ENCODE results near the gene TEX14. TPM values are rescaled to one million over a fixed set of nuclear protein-coding genes. Genes with fewer than 3 reads are reported as not detected.

TEX14 gene
- total and polyA plus RNA-seq, 10 of the 15 experiments (the other 5 are each of a cell fraction or from before 2014, with no cell fraction given) = 0.15 to 1.3 (median 0.66) TPM

DNA sequence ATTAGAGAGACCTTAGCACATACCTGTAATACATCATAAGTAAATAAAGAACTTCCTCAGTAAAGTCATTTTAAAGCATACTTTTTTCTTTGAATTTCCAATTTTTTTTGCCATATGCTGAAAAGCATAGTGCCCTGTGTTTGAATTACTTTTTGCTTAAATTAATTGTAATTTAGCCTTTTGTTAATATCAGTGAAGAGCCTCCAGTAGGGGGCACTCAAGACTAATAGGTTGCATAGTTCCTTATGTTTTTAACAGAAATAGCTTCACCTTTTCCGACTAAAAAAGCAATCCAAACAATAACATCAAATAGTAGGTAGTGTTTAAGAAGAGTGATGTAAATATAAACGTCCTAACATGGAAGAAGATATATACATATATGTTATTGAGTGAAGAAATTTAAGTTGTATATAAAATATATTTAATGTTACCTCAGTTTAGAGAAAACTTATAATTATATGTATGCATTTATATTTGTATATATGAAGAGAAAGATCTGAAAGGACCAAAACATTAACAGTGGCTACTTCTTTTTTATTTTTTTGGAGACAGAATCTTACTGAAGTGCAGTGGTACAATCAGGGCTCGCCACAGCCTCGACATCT, 19.2 kb upstream of the TEX14 start (continued):
- TF ChIP-seq SIX5 (IDR thresholded peaks at IDR 0.05; ENCODE audit: low read depth, low read length, severe bottlenecking) = no peak
- peak; percentile 92 for TF ChIP-seq RAD21 (IDR thresholded peaks at IDR 0.05; ENCODE audit: insufficient read depth, low read depth, low read length)

DNA sequence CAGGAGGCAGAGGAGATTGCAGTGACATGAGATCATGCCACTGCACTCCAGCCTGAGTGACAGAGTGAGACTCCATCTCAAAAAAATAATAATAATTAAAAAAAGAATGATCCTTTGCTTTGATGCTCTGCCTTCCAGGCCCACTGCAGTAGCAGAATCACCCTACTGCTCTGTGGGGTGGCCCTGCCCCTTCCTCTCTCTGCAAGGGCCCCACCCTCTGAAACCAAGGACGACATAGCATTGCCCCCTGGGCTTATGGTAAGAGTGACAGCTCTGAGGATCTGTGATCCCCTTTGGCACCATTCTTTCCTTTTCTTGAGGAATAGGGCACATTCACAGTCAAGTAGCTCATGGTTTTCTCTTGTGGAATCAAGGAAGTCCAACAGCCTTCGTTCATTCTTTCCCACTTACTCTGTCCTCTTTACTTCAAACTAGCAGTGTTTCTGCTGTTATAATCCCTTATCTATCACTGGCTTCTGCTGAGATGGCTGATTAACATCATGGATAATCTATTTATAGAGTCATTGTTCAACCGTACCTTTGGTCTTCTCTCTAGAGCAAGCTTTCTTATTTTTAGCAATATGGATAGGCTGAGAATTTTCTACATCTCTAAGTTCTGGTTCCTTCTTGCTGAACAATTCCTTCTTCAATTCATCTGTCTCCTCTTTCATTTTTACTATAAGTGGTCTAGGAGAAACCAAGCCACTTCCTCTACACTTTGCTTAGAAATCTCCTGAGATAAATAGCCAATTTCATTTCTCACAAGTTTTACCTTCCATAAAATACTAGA, 14.7 kb upstream of the TEX14 start:
- H3K9ac ChIP-seq (ENCODE audit: control insufficient read depth, insufficient read depth, low read length) = no peak overlapping the region; the same call in 1 of the 2 replicates
- TF ChIP-seq, protein P1, sequence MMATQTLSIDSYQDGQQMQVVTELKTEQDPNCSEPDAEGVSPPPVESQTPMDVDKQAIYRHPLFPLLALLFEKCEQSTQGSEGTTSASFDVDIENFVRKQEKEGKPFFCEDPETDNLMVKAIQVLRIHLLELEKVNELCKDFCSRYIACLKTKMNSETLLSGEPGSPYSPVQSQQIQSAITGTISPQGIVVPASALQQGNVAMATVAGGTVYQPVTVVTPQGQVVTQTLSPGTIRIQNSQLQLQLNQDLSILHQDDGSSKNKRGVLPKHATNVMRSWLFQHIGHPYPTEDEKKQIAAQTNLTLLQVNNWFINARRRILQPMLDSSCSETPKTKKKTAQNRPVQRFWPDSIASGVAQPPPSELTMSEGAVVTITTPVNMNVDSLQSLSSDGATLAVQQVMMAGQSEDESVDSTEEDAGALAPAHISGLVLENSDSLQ (IDR thresholded peaks at IDR 0.05) = peak; percentile 74
- TF ChIP-seq RELA (IDR thresholded peaks at IDR 0.05; ENCODE audit: borderline replicate concordance, partially characterized antibody) (no peak), SUZ12 (IDR thresholded peaks at IDR 0.05; ENCODE audit: unreplicated experiment) (no peak), ASH2L (IDR thresholded peaks at IDR 0.05; ENCODE audit: borderline replicate concordance, low read depth) (no peak), ATF7 (IDR thresholded peaks at IDR 0.05; ENCODE audit: low read depth) (no peak), SMC3 (IDR thresholded peaks at IDR 0.05; ENCODE audit: borderline replicate concordance, low read length) (no peak), BCL11A (IDR thresholded peaks at IDR 0.05; ENCODE audit: low read depth, low read length) (peak; percentile 43; the same call in 1 of the 2 replicates), CBFB (IDR thresholded peaks at IDR 0.05; ENCODE audit: low read depth) (peak; percentile 55; the same call in 1 of the 2 replicates), ZZZ3 (IDR thresholded peaks at IDR 0.05; ENCODE audit: control insufficient read depth, insufficient read length, low read depth) (no peak)
- TF ChIP-seq, protein P2, sequence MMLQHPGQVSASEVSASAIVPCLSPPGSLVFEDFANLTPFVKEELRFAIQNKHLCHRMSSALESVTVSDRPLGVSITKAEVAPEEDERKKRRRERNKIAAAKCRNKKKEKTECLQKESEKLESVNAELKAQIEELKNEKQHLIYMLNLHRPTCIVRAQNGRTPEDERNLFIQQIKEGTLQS (IDR thresholded peaks at IDR 0.05; ENCODE audit: borderline replicate concordance, extremely low read depth, low read depth, low read length) = no peak
- TF ChIP-seq, protein P3, sequence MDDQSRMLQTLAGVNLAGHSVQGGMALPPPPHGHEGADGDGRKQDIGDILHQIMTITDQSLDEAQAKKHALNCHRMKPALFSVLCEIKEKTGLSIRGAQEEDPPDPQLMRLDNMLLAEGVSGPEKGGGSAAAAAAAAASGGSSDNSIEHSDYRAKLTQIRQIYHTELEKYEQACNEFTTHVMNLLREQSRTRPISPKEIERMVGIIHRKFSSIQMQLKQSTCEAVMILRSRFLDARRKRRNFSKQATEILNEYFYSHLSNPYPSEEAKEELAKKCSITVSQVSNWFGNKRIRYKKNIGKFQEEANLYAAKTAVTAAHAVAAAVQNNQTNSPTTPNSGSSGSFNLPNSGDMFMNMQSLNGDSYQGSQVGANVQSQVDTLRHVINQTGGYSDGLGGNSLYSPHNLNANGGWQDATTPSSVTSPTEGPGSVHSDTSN (IDR thresholded peaks at IDR 0.05; ENCODE audit: insufficient replicate concordance, low read depth, low read length) = no peak
- TF ChIP-seq, protein P4, sequence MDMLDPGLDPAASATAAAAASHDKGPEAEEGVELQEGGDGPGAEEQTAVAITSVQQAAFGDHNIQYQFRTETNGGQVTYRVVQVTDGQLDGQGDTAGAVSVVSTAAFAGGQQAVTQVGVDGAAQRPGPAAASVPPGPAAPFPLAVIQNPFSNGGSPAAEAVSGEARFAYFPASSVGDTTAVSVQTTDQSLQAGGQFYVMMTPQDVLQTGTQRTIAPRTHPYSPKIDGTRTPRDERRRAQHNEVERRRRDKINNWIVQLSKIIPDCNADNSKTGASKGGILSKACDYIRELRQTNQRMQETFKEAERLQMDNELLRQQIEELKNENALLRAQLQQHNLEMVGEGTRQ (IDR thresholded peaks at IDR 0.05; ENCODE audit: borderline replicate concordance, low read depth, low read length) = no peak

More for the DNA sequence above, 14.7 kb upstream of the TEX14 start:
- Histone ChIP-seq H3K36me3 (ENCODE audit: control insufficient read depth in 2 of 2, insufficient read depth in 2 of 2, low read length in 1 of 2) (peaks cover 0 to 8% of the 10 kb centered on the region in 2 experiments; a peak in 3 of 4 replicates), H3K4me1 (ENCODE audit: control insufficient read depth, insufficient read depth, low read length) (peaks cover 39% of the 10 kb centered on the region), H3K79me2 (ENCODE audit: control insufficient read depth, insufficient read depth, low read length) (no peaks in the 10 kb centered on the region), H3K9me3 (replicated peaks; ENCODE audit: control insufficient read depth, insufficient read depth, low read length) (no peaks in the 10 kb centered on the region), H3K4me3 (0 out of 2 replicates have a peak overlapping the region, but pooled peaks have one; percentile 19), H3K27me3 (replicated peaks in 1 of 2; ENCODE audit: control insufficient read depth in 2 of 2, insufficient read depth in 2 of 2, low read length in 1 of 2) (no peaks in the 10 kb centered on the region), H3K27ac (ENCODE audit: control insufficient read depth, insufficient read depth) (peak overlapping the region; percentile 69), H3K4me2 (ENCODE audit: control insufficient read depth, insufficient read depth) (peak overlapping the region; percentile 56), H2AFZ (ENCODE audit: control insufficient read depth, low read depth, low read length) (no peak overlapping the region; the same call in 1 of the 2 replicates), H4K20me1 (ENCODE audit: control insufficient read depth, insufficient read depth) (no peaks in the 10 kb centered on the region)
- intact Hi-C loops (cut with micrococcal nuclease; ENCODE audit: unreplicated experiment) = loop anchor here (5.0 kb wide), 2 partner anchors 44 to 119 kb away; no protein-coding TSS in a partner anchor
- ATAC-seq (peak; percentile 49), DNase-seq (ENCODE audit: low read depth, low spot score) (peak; percentile 41), FAIRE-seq (peak; percentile 89)
- BruUV-seq (replicated peaks) = no TSS peak
- POLR2A ChIA-PET = interaction anchor here (0.5 to 1.8 kb wide), 9 partner anchors 9 to 299 kb away, joined by 3 to 11 read pairs (median 3); no protein-coding TSS in a partner anchor
- CTCF ChIA-PET = interaction anchor here (0.7 to 2.5 kb wide), 6 partner anchors 11 to 298 kb away, joined by 3 to 22 read pairs (median 4); no protein-coding TSS in a partner anchor
- SMC1A ChIA-PET (ENCODE audit: uncharacterized antibody, unreplicated experiment) = interaction anchor here (0.8 to 2.2 kb wide), 12 partner anchors 14 to 299 kb away, joined by 3 to 19 read pairs (median 4); partner anchors contain the start of gene RAD51C
- in situ Hi-C loops (cut with MboI) = no loop called here
- WGBS (ENCODE audit: insufficient coverage, insufficient replicate concordance, low lambda C conversion rate, missing lambda C conversion rate) = 35% methylated on average over 3 of the region's 3 CpGs
- RAD21 ChIA-PET (ENCODE audit: unreplicated experiment) = interaction anchor here (0.8 to 1.9 kb wide), 4 partner anchors 9 to 298 kb away, joined by 3 to 8 read pairs (median 5); no protein-coding TSS in a partner anchor

Data from GM12878 (cell line).